Activated T-cell treated with anti-CD3 and anti-CD28 coated beads for 1 hour (primary cell): ENCODE measurements around the gene FAM149B1.

Source experiments
- DNase-seq: peaks from one replicate; pipeline ENCODE4 v3.0.0-alpha.2; 2020; ENCODE audit warnings: low read depth

FAM149B1 gene

DNA sequence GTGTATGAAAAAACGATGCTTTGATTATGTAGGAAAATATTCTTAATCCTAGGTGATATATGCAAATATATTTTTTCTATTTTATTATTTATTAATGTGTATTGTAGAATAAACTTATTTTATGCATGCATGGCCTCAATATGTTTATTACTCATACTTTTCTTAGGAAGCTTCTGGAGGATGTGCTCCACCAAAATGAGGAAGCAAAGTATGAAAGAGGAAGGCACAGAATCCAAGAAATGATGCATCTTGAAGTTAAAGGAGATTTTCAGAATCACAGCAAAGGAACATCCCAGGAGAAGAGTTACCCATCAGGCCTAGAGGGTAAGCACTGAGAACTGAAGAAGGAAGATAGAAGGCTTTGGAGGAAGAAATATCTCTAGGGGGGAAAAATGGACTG, 119.5 kb downstream of the FAM149B1 start:
- DNase-seq = no peak

DNA sequence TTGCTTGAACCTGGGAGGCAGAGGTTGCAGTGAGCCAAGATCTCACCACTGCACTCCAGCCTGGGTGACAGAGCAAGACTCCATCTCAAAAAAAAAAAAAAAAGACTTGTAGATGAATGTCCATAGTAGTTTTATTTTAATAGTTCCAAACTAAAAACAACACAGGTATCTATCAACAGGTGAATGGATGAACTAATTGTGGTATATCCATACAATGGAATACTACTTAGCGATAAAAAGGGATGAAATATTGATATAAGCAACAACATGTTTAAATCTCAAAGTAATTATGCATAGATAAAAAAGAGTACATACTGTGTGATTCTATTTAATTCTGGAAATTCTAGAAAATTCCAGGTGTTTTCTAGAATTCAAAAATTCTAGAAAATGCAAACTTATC, 122.0 kb downstream of the FAM149B1 start:
- no peak for DNase-seq

DNA sequence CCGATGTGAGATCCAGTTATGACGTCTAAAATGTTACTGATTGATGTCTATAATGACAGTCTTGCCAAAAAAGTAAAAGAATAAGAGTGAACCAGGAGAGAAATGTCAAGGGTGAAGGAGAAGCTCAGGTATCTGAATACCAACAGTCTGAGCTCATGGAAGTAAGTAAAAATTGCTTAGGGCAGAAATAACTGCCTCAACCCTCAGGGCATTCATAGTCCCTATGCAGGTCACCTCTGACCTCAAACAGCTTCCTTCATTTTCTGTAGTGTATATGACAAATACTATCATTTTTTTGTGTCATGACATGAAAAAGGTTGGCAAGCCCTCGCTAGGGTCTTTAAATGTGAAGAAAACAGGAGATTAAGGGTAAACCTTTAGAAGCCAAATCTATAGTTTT, 125.5 kb downstream of the FAM149B1 start:
- DNase-seq = no peak
